Natural killer cell treated with Interleukin-12 subunit alpha and Interleukin-12 subunit beta and Interleukin-15 and Interleukin-18, amount 100 ng/mL, for 72 hours (primary cell): ENCODE measurements around the gene DDAH2. TPM values are rescaled to one million over a fixed set of nuclear protein-coding genes. Genes with fewer than 3 reads are reported as not detected.
"Not testable (repeated sequence)": the region's sequence is repeated elsewhere in the genome, so short reads cannot be mapped to it uniquely, and the experiment has no call there.

Experiments used
- ATAC-seq, 2 donors: fragments of 150-1000 bp; cut with Tn5 transposase in 1 of 2; sonication (Bioruptor Pico), chemical (Tn5 transposase) in 1 of 2; 2 replicates each; pipeline ENCODE4 v1.10.0; 2021
- DNase-seq: peaks from one replicate; pipeline ENCODE4 v3.0.0; 2022; ENCODE audit warnings: low spot score
- H3K27ac Mint-ChIP-seq, 2 donors: 1 replicate in 1 of 2; 2 replicates in 1 of 2; pipeline ENCODE4 v1.8.0; 2022; ENCODE audit warnings: mixed read lengths in 2 of 2, mild to moderate bottlenecking in 1 of 2, moderate library complexity in 1 of 2
- H3K27me3 Mint-ChIP-seq, 2 donors: 1 replicate in 1 of 2; 2 replicates in 1 of 2; pipeline ENCODE4 v1.8.0; 2022; ENCODE audit warnings: mixed read lengths in 2 of 2
- H3K36me3 Mint-ChIP-seq: one replicate; pipeline ENCODE4 v1.8.0; 2022; ENCODE audit warnings: mixed read lengths
- H3K4me1 Mint-ChIP-seq, 2 donors: 1 replicate in 1 of 2; 2 replicates in 1 of 2; pipeline ENCODE4 v1.8.0; 2022; ENCODE audit warnings: low read depth in 2 of 2, mixed read lengths in 2 of 2, mild to moderate bottlenecking in 1 of 2
- H3K4me3 Mint-ChIP-seq: one replicate; pipeline ENCODE4 v1.8.0; 2022; ENCODE audit warnings: mixed read lengths
- H3K9me3 Mint-ChIP-seq: 2 replicates; pipeline ENCODE4 v1.8.0; 2022; ENCODE audit warnings: mixed read lengths
- total RNA-seq, 2 donors: library from RNA; stranded (reverse); gene quantifications; one replicate each; pipeline ENCODE4 v1.2.3, GENCODE V29; 2022

DDAH2 gene
- total RNA-seq, 2 donors from 2014 or later, result 18.8 to 24.4 TPM

DNA sequence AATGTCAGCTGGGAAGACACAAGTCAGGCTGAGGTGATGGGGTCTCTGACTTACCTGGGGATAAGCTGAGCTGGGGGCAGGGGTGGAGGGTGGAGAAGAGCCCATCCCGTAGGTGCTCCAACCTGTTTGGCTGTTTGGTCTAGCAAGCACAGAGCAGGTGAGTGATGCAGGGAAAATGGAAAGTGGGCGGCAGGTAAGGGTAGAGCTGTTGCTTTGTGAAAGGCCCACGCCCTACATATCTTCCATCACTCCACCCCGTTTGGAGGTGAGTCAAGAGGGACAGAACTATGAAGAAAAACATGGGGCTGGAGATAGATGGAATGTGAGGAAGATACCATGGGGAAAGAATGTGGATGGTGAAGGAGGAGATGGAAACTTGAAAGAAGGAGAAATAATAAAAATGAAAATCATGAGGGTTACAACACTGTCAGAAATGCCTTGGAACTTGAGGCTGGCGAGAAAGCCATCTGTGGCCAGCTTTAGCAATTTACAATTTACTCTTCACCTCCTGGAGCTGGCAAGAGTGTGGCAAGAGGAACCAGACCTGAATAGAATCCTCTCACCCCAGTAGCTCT, 8.8 kb downstream of the DDAH2 start:
- Mint-ChIP-seq H3K27me3 (no peaks in the 10 kb centered on the region), H3K4me3 (no peak overlapping the region), H3K9me3 (no peaks in the 10 kb centered on the region), H3K36me3 (no peaks in the 10 kb centered on the region), H3K27ac (peak overlapping the region in 1 of 2 donors; percentile 12), H3K4me1 (peaks cover 11 to 12% of the 10 kb centered on the region in 2 donors)
- DNase-seq, result no peak
- peak in 1 of 2 donors; percentile 40 for ATAC-seq

DNA sequence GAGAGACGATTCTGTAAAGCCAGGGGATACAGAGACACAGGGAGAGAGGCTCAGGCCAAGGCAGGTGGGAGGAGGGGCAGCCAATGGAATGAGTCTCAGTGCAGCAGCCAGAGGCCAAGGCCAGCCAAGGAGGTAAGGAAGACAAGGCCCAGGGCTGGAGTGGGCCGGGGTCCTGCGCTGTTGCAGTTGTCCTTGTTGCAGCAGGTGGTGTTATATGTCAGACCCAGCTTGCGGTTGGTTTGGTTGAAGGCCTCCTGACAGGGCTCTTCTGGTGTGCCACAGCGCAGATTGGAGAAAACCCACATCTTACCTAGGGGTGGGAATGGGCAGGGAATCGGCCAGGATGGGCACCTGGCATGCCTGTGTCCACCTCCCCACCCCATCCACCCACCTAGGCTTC, 10.1 kb downstream of the DDAH2 start:
- ATAC-seq, result no peak
- Mint-ChIP-seq H3K27me3 (no peaks in the 10 kb centered on the region), H3K9me3 (no peaks in the 10 kb centered on the region), H3K27ac (no peak overlapping the region), H3K4me3 (no peak overlapping the region), H3K36me3 (no peaks in the 10 kb centered on the region), H3K4me1 (peaks cover 6 to 10% of the 10 kb centered on the region in 2 donors)
- no peak for DNase-seq

- Mint-ChIP-seq H3K36me3 (no peaks in the 10 kb centered on the region), H3K27me3 (no peaks in the 10 kb centered on the region), H3K9me3 (no peaks in the 10 kb centered on the region), H3K4me1 (peaks cover 1 to 2% of the 10 kb centered on the region in 2 donors), H3K4me3 (no peak overlapping the region), H3K27ac (no peak overlapping the region)
- DNase-seq (no peak), ATAC-seq (no peak)
These were observed 10.8 kb downstream of the DDAH2 start for GRCh38 chr6:31718265-31718664.

- H3K27me3 Mint-ChIP-seq, result peaks cover 0 to under 1% of the 10 kb centered on the region in 2 donors
- DNase-seq (no peak), ATAC-seq (no peak)
- H3K4me1 Mint-ChIP-seq, result no peaks in the 10 kb centered on the region
- H3K36me3 Mint-ChIP-seq, result no peaks in the 10 kb centered on the region
- no peaks in the 10 kb centered on the region for H3K9me3 Mint-ChIP-seq
- H3K27ac Mint-ChIP-seq, result no peak overlapping the region
- H3K4me3 Mint-ChIP-seq, result no peak overlapping the region
These were observed 11.4 kb downstream of the DDAH2 start for GRCh38 chr6:31717499-31718222.

DNA sequence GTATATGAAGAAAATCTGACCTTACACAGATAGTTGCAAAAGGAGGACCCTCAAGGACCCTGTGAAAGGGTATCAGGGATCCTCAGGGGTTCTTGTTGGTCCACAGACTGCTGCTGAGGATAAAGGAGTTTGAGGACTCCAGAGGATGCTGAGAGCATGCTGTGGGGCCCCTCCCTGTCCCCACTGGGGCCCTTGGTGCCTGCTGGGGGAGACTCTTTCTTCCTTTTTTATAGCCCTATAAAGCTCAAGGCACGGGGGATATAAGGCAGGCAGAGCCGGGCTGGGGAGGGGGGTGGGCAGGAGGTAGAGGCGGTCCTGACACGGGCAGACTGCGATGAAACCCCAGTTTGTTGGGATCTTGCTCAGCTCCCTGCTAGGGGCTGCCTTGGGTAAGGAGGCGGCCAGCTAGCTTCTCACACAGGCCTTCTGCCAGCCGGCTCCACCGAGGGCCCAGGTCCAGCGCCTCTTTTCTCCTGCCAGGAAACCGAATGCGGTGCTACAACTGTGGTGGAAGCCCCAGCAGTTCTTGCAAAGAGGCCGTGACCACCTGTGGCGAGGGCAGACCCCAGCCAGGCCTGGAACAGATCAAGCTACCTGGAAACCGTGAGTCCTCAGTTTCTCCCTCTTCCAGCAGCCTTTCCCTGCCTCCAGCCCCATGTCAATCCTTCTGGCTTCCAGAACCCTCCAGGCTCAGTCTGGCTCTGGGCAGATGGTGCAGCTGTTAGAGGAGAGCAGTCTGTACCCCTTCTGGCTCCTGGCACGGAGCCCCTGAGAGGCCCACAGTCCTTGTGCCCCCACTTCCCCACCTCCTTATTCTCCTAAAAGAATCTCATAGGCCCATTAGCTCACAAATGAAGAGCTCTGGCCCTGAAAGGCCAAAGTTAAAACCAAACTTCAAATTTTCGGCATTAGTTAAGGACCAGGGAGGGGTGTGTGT, 13.8 kb downstream of the DDAH2 start, which contains the start of gene LY6G6D:
Gene LY6G6D, plus strand, starts transcription at position 327 of the 937 bp plus-strand sequence. Its CDS starts 8 bp downstream, at position 335.
- Mint-ChIP-seq H3K27me3 (peaks cover 0 to 2% of the 10 kb centered on the region in 2 donors), H3K36me3 (no peaks in the 10 kb centered on the region), H3K9me3 (no peaks in the 10 kb centered on the region), H3K4me3 (no peak within 1 kb of the TSS), H3K27ac (no peak within 1 kb of the TSS), H3K4me1 (peaks cover 12 to 17% of the 10 kb centered on the region in 2 donors)
- DNase-seq (no peak), ATAC-seq (no peak)

- Mint-ChIP-seq H3K4me3 (no peak overlapping the region), H3K9me3 (no peaks in the 10 kb centered on the region), H3K36me3 (no peaks in the 10 kb centered on the region), H3K27me3 (peaks cover 0 to 2% of the 10 kb centered on the region in 2 donors), H3K4me1 (peaks cover 12 to 17% of the 10 kb centered on the region in 2 donors), H3K27ac (no peak overlapping the region)
- DNase-seq, result no peak
- no peak for ATAC-seq
These were observed 15.0 kb downstream of the DDAH2 start for GRCh38 chr6:31713991-31714684.

GRCh38 chr6:31713465-31713864, 15.6 kb downstream of the DDAH2 start:
- peaks cover 12 to 17% of the 10 kb centered on the region in 2 donors for H3K4me1 Mint-ChIP-seq
- H3K4me3 Mint-ChIP-seq, result no peak overlapping the region
- peak overlapping the region in 1 of 2 donors; percentile 9 for H3K27ac Mint-ChIP-seq
- no peak for DNase-seq
- H3K9me3 Mint-ChIP-seq, result no peaks in the 10 kb centered on the region
- H3K27me3 Mint-ChIP-seq, result peaks cover 0 to 2% of the 10 kb centered on the region in 2 donors
- H3K36me3 Mint-ChIP-seq, result no peaks in the 10 kb centered on the region
- ATAC-seq, result no peak

GRCh38 chr6:31712296-31712695, 16.8 kb downstream of the DDAH2 start:
- Mint-ChIP-seq H3K27me3 (peaks cover 0 to 2% of the 10 kb centered on the region in 2 donors), H3K9me3 (no peaks in the 10 kb centered on the region), H3K36me3 (no peaks in the 10 kb centered on the region), H3K27ac (no peak overlapping the region), H3K4me1 (peaks cover 12 to 17% of the 10 kb centered on the region in 2 donors), H3K4me3 (no peak overlapping the region)
- no peak for DNase-seq
- ATAC-seq, result no peak

DNA sequence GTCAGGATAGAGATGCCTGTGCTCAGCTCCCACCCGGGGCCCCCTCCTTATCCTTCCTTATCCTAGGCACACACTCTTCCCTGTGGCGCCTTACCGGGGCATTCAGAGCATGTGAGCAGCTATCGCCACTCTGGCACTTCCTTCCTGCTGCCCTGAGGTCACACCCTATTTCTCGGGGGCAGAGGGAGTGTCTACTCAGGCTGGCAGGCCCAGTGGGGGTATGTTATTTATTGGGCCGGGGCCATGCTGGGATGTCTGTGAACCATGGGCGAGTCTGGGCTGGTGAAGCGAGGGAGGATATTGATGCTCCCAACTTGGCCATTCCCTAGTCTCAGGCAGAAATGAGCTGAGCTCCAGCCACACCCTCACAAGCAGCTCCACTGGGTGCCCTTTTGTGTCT, 17.9 kb downstream of the DDAH2 start:
- Mint-ChIP-seq H3K4me3 (peak overlapping the region; percentile 39), H3K27ac (peak overlapping the region; percentile 27 to 80)

DNA sequence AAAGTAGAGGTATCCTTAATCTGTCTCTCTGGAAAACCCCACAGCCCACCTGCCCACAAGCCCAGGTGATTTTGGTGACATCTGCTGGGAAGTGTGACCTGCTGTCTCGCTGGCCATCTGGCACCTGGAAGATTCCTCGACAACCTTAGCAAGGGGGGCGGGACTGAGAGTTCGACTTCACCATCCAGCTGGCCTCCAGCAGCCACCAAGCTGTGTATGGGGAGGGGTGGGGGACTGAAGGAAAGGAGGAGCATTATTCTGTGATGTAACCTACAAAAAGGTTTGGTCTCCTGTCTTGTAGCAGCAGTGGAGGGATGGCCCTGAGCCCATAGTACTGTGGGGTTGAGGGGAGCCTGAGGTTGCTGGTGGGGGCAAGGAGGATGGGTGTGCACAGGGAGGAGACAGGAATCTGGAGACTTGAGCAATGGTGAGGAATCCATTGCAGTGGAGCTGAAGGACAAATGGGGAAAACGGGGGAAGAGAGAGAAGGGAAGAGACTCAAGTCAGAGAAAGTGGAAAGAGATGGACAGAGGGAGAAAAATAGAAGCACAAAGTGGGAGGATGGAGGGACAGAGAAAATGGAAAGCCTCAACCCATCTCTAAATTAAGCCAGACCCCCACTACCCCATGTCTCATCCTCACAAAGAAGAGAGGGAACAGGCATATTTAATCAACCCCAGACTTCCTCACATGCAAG, 18.4 kb downstream of the DDAH2 start:
- Mint-ChIP-seq H3K9me3 (no peaks in the 10 kb centered on the region), H3K4me1 (peaks cover 12 to 17% of the 10 kb centered on the region in 2 donors), H3K27ac (peak overlapping the region; percentile 27 to 80), H3K27me3 (peaks cover 0 to 2% of the 10 kb centered on the region in 2 donors), H3K4me3 (peak overlapping the region; percentile 39), H3K36me3 (no peaks in the 10 kb centered on the region)
- DNase-seq, result no peak
- no peak for ATAC-seq

More for the DNA sequence above, 17.9 kb downstream of the DDAH2 start:
- peaks cover 12 to 17% of the 10 kb centered on the region in 2 donors for H3K4me1 Mint-ChIP-seq
- H3K27me3 Mint-ChIP-seq, result peaks cover 0 to 2% of the 10 kb centered on the region in 2 donors
- ATAC-seq, result peak; percentile 46 to 51
- DNase-seq, result no peak
- H3K9me3 Mint-ChIP-seq, result no peaks in the 10 kb centered on the region
- H3K36me3 Mint-ChIP-seq, result no peaks in the 10 kb centered on the region

DNA sequence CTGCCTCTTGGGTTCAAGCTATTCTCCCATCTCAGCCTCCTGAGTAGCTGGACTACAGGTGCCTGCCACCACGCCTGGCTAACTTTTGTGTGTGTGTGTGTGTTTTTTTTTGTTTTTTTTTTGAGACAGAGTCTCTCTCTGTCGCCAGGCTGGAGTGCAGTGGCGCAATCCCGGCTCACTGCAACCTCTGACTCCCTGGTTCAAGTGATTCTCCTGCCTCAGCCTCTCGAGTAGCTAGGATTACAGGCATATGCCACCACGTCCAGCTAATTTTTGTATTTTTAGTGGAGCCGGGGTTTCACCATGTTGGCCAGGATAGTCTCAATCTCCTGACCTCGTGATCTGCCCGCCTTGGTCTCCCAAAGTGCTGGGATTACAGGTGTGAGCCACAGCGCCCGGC, 19.9 kb downstream of the DDAH2 start:
- H3K4me3 Mint-ChIP-seq, H3K9me3 Mint-ChIP-seq, DNase-seq, H3K27me3 Mint-ChIP-seq, H3K27ac Mint-ChIP-seq, ATAC-seq, H3K36me3 Mint-ChIP-seq: not testable (repeated sequence)
- peaks cover 12 to 17% of the 10 kb centered on the region in 2 donors for H3K4me1 Mint-ChIP-seq

GRCh38 chr6:31708224-31708623, 20.9 kb downstream of the DDAH2 start:
- Mint-ChIP-seq H3K27me3 (peaks cover 0 to 2% of the 10 kb centered on the region in 2 donors), H3K27ac (no peak overlapping the region), H3K36me3 (no peaks in the 10 kb centered on the region), H3K9me3 (no peaks in the 10 kb centered on the region), H3K4me3 (no peak overlapping the region), H3K4me1 (peaks cover 15 to 21% of the 10 kb centered on the region in 2 donors)
- ATAC-seq (no peak), DNase-seq (no peak)
